Calu3 (cell line): ENCODE data around the gene TCF12. TPM values are rescaled to one million over a fixed set of nuclear protein-coding genes. Genes with fewer than 3 reads are reported as not detected.
A peak's percentile ranks its signal among the peaks of the same experiment; 100 is the strongest.

ENCODE experiments used
- BruUV-seq: library from RNA; stranded (reverse); fragments of 400-500 nt; replicated peaks from 2 replicates; lab custom pipeline; 2021; lab: Mats Ljungman, UMichigan
- CTCF ChIA-PET: fragments of 300-600 bp; sonication (Branson Sonifier 250); formaldehyde crosslinking; loops from one replicate; lab custom pipeline; 2022; ENCODE audit warnings: antibody characterized with exemption; lab: Charles Lee
- DNase-seq: peaks from one replicate; pipeline ENCODE4 v3.0.0; 2022
- H3K27ac Mint-ChIP-seq: one replicate; pipeline ENCODE4 v1.8.0; 2022; ENCODE audit warnings: mixed read lengths; ENCODE audit not compliant: unreplicated experiment
- H3K27me3 Mint-ChIP-seq: one replicate; pipeline ENCODE4 v1.8.0; 2022; ENCODE audit warnings: mixed read lengths; ENCODE audit not compliant: unreplicated experiment
- H3K36me3 Mint-ChIP-seq: one replicate; pipeline ENCODE4 v1.8.0; 2022; ENCODE audit warnings: mild to moderate bottlenecking, moderate library complexity, mixed read lengths; ENCODE audit not compliant: insufficient read depth, unreplicated experiment
- H3K4me1 Mint-ChIP-seq: one replicate; pipeline ENCODE4 v1.8.0; 2022; ENCODE audit warnings: mild to moderate bottlenecking, low read depth, mixed read lengths; ENCODE audit not compliant: unreplicated experiment
- H3K4me3 Mint-ChIP-seq: one replicate; pipeline ENCODE4 v1.8.0; 2022; ENCODE audit warnings: mild to moderate bottlenecking, low read depth, moderate library complexity, mixed read lengths; ENCODE audit not compliant: unreplicated experiment
- H3K9me3 Mint-ChIP-seq: one replicate; pipeline ENCODE4 v1.8.0; 2022; ENCODE audit warnings: low read depth, mixed read lengths; ENCODE audit not compliant: unreplicated experiment
- intact Hi-C: fragments of 100-400 bp; cut with micrococcal nuclease; formaldehyde crosslinking; loops from one replicate; pipeline ENCODE4 v1.10.0; 2022; ENCODE audit not compliant: unreplicated experiment
- total RNA-seq: library from RNA; stranded (reverse); gene quantifications from 2 replicates; pipeline ENCODE4 v1.2.3, GENCODE V29; 2022
- TF ChIP-seq, protein P1 (sequence below): fragments of 200-600 bp; IDR thresholded peaks from one replicate; pipeline ENCODE4 v1.8.0; 2022; ENCODE audit warnings: antibody characterized with exemption; ENCODE audit not compliant: unreplicated experiment

The TCF12 gene
- total RNA-seq, 1 experiment from 2014 or later: 127 TPM

DNA sequence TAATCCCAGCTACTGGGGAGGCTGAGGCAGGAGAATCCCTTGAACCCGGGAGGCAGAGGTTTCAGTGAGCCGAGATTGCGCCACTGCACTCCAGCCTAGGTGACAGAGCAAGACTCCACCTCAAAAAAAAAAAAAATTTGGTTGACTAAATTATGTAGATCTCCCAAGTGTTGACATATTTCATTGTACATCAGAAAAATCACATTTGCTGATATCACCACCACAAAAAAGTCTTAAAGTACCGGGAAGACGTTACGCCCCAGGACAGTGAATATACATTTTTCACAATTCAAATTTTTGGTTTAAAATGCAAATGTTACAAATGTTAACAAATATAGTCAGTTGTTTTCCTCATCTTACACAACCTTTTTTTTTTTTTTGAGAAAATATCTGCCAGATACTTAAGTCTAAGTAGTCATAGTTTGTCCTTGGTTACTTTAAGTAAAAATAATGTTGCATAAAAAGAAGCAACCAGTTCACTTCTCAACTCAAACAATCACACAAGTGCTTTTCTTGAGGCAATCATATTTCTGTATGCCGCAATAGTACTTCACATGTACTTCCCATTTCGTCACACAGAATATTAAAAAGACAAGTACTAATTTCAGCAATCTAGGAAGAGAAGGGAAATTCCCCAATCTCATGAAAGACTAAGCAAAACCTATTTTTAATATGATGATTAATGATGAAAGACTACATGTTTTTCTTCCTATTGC lies 41.0 kb upstream of the TCF12 start:
- no TSS peak for BruUV-seq
- H3K4me1 Mint-ChIP-seq: peaks cover 15% of the 10 kb centered on the region
- intact Hi-C loops: no loop called here

DNA sequence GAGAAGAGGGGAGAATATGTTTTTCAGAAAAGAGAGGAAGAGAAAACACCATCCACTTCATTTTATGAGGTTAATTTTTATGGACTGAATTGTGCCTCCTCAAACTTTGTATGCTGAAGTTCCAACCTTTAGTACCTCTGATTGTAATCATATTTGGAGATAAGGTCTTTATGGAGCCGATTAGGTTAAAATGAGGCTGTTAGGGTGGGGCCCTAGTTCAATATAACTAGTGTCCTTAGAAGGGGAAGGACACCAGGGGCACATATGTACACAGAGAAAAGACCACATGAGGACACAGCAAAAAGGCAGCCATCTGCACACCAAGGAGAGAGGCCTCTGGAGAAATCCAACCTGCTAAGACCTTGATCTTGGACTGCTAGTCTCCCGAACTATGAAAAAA lies 38.9 kb upstream of the TCF12 start:
- TF ChIP-seq, protein P1, sequence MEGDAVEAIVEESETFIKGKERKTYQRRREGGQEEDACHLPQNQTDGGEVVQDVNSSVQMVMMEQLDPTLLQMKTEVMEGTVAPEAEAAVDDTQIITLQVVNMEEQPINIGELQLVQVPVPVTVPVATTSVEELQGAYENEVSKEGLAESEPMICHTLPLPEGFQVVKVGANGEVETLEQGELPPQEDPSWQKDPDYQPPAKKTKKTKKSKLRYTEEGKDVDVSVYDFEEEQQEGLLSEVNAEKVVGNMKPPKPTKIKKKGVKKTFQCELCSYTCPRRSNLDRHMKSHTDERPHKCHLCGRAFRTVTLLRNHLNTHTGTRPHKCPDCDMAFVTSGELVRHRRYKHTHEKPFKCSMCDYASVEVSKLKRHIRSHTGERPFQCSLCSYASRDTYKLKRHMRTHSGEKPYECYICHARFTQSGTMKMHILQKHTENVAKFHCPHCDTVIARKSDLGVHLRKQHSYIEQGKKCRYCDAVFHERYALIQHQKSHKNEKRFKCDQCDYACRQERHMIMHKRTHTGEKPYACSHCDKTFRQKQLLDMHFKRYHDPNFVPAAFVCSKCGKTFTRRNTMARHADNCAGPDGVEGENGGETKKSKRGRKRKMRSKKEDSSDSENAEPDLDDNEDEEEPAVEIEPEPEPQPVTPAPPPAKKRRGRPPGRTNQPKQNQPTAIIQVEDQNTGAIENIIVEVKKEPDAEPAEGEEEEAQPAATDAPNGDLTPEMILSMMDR: no peak
- H3K27me3 Mint-ChIP-seq: no peaks in the 10 kb centered on the region
- H3K36me3 Mint-ChIP-seq: no peaks in the 10 kb centered on the region
- no peaks in the 10 kb centered on the region for H3K9me3 Mint-ChIP-seq
- no peak for DNase-seq
- no TSS peak for BruUV-seq
- CTCF ChIA-PET: no interaction called here
- no peaks in the 10 kb centered on the region for H3K4me1 Mint-ChIP-seq
- intact Hi-C loops: no loop called here
- H3K27ac Mint-ChIP-seq: no peak overlapping the region
- no peak overlapping the region for H3K4me3 Mint-ChIP-seq

More for the DNA sequence above, 41.0 kb upstream of the TCF12 start:
- TF ChIP-seq, protein P1: no peak
- Mint-ChIP-seq H3K4me3 (no peak overlapping the region), H3K9me3 (no peaks in the 10 kb centered on the region), H3K27ac (no peak overlapping the region), H3K27me3 (no peaks in the 10 kb centered on the region), H3K36me3 (no peaks in the 10 kb centered on the region)
- no peak for DNase-seq
- CTCF ChIA-PET: no interaction called here

DNA sequence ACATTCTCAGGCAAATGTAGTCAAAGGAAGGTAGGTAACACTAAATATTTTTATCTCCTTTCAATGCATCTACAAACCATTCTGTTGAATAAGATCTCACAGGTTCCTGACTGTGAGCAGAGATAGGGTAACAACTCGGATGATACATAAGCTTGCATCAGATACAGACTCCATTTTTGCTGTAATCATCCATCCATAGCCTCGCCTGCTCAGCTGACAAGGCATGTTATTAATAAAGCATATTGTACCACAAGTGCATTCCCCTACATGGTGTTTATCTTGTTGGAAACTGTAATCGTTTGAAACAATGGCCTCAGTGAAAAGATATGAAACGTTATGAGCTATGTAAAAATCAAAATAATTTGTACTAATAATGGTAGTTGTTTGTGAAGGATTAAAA lies 35.4 kb upstream of the TCF12 start:
- no peak overlapping the region for H3K4me3 Mint-ChIP-seq
- H3K4me1 Mint-ChIP-seq: peaks cover 5% of the 10 kb centered on the region
- no peaks in the 10 kb centered on the region for H3K9me3 Mint-ChIP-seq
- TF ChIP-seq, protein P1: no peak
- no TSS peak for BruUV-seq
- DNase-seq: no peak
- H3K27me3 Mint-ChIP-seq: no peaks in the 10 kb centered on the region
- CTCF ChIA-PET: no interaction called here
- intact Hi-C loops: no loop called here
- H3K36me3 Mint-ChIP-seq: peaks cover 18% of the 10 kb centered on the region
- H3K27ac Mint-ChIP-seq: no peak overlapping the region

DNA sequence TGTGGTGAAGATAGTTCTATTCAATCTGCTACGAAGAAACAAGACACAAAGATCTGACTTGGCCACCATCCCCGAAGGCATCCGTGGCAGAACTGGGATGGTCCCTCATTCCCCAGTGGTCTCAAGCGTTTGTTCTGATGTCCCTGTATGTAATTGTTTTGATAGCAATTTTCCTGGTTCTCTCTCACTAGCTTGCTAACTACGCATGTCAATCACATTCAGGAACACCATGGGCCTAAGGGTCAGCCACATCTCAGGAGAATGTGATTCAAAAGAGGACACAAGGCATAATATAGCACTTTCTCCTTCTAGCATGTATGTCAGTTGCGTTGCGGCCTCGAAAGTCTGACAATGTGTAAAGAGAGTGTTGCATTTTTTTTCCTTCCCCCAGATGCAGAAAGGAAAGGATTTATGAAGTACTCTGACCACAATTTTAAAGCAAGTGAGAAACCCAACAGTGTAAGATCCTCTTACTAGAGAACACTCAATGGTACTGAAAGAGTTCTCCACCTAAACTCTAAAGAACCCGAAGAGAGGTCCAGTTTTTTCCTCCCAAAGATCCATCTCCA lies 32.0 kb upstream of the TCF12 start:
- no peaks in the 10 kb centered on the region for H3K27me3 Mint-ChIP-seq
- H3K9me3 Mint-ChIP-seq: no peaks in the 10 kb centered on the region
- peaks cover 20% of the 10 kb centered on the region for H3K4me1 Mint-ChIP-seq
- BruUV-seq: TSS peak; percentile 89
- intact Hi-C loops: no loop called here
- peak overlapping the region; percentile 80 for H3K4me3 Mint-ChIP-seq
- CTCF ChIA-PET: no interaction called here
- TF ChIP-seq, protein P1: no peak
- no peak for DNase-seq
- H3K27ac Mint-ChIP-seq: peak overlapping the region; percentile 81
- peaks cover 19% of the 10 kb centered on the region for H3K36me3 Mint-ChIP-seq
